Activated T-helper 2 cell treated with anti-CD3 and anti-CD28 coated beads, Interferon-gamma antibody, Interleukin-2, Interleukin-4, amounts not matched to agents 10 μg/mL and 5 μg/mL and 100 μg/mL, durations not matched to agents 14 hours and 24 hours and 36 hours (primary cell): ENCODE data around the gene PCDHB8. TPM values are rescaled to one million over a fixed set of nuclear protein-coding genes. Genes with fewer than 3 reads are reported as not detected.
"Not testable (repeated sequence)": the region's sequence is repeated elsewhere in the genome, so short reads cannot be mapped to it uniquely, and the experiment has no call there.

Source experiments
- DNase-seq: peaks from one replicate; pipeline ENCODE4 v3.0.0; 2021; ENCODE audit warnings: low spot score
- H3K27ac Mint-ChIP-seq: one replicate; pipeline ENCODE4 v1.8.0; 2021; ENCODE audit warnings: mixed read lengths
- H3K27me3 Mint-ChIP-seq: one replicate; pipeline ENCODE4 v1.8.0; 2021; ENCODE audit warnings: low read depth, mixed read lengths
- H3K36me3 Mint-ChIP-seq: one replicate; pipeline ENCODE4 v1.8.0; 2021; ENCODE audit warnings: low read depth, mixed read lengths
- H3K4me1 Mint-ChIP-seq: one replicate; pipeline ENCODE4 v1.8.0; 2021; ENCODE audit warnings: low read depth, mixed read lengths
- H3K4me3 Mint-ChIP-seq: one replicate; pipeline ENCODE4 v1.8.0; 2021; ENCODE audit warnings: low read depth, mild to moderate bottlenecking, moderate library complexity, mixed read lengths
- H3K9me3 Mint-ChIP-seq: one replicate; pipeline ENCODE4 v1.8.0; 2021; ENCODE audit warnings: mixed read lengths
- intact Hi-C: fragments of 100-400 bp; cut with micrococcal nuclease; formaldehyde crosslinking; loops from one replicate; pipeline ENCODE4 v1.15.1; 2023
- total RNA-seq: library from RNA; stranded (reverse); gene quantifications from 2 replicates; pipeline ENCODE4 v1.2.3, GENCODE V29; 2022

The PCDHB8 gene
- total RNA-seq, 1 donor from 2014 or later, result not detected

DNA sequence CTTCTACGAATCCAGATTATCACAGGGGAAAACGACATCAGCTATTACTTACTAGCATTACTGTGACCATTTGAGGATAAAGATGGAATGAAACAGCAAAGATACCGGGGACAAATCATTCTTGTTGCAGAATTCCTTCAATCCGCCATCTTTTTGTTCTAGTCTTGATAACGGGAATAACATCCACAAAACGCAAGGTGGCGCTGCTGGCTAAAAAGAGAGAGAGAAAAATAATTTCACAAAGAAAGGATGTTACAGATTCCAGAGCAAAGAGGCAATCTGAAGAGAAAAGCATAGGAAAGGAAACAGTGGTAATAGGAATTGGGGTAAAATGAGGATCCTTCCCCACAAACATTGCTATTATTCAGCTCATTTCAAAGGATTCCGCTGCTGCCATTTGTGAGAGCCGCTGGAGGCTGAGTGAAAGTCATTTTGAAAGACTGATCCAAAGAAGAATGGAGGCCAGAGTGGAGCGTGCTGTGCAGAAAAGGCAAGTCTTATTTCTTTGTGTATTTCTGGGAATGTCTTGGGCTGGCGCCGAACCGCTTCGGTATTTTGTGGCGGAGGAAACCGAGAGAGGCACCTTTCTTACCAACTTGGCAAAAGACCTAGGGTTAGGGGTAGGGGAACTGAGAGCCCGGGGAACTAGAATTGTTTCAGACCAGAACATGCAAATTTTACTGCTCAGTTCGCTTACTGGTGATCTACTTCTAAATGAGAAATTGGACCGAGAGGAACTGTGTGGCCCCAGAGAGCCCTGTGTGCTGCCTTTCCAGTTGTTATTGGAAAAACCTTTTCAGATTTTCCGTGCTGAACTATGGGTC is 5.0 kb upstream of the PCDHB8 start, which contains the start of gene PCDHB7:
PCDHB7 (plus strand) TSS at position 264 of the 824 bp plus-strand sequence; CDS start at position 456, 192 bp downstream.
- intact Hi-C loops, result no loop called here
- DNase-seq, result no peak
- Mint-ChIP-seq H3K9me3 (peaks cover 37% of the 10 kb centered on the region), H3K4me1 (no peaks in the 10 kb centered on the region), H3K36me3 (no peaks in the 10 kb centered on the region), H3K27me3 (no peaks in the 10 kb centered on the region), H3K4me3 (no peak within 1 kb of the TSS), H3K27ac (no peak within 1 kb of the TSS)

GRCh38 chr5:141174291-141175104 is 3.1 kb upstream of the PCDHB8 start:
- H3K27ac Mint-ChIP-seq, H3K36me3 Mint-ChIP-seq, H3K4me3 Mint-ChIP-seq, H3K27me3 Mint-ChIP-seq, DNase-seq, intact Hi-C loops, H3K4me1 Mint-ChIP-seq: not testable (repeated sequence)
- peaks cover 23% of the 10 kb centered on the region for H3K9me3 Mint-ChIP-seq

DNA sequence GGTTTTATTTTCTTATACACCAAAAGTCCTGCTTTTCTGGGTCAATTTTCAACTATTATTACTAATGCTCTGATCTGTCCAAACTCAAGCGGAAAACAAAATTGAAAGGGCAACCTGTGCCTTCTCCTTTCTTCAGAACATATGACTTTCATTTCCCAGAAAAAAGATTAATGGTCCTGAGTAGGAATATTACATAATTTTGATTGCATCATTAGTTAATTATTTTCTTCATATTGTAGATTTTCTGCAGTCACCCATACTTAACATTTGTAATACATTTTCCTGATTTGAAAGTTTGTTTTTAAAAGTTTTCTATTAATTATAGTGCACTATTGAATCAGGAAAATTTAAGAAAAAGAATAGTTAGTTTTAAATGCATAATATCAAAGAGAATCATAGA is 1.7 kb upstream of the PCDHB8 start:
- Mint-ChIP-seq H3K27ac (no peak overlapping the region), H3K4me3 (no peak overlapping the region), H3K4me1 (no peaks in the 10 kb centered on the region), H3K27me3 (no peaks in the 10 kb centered on the region), H3K9me3 (peaks cover 24% of the 10 kb centered on the region), H3K36me3 (no peaks in the 10 kb centered on the region)
- DNase-seq, result no peak
- intact Hi-C loops, result no loop called here

DNA sequence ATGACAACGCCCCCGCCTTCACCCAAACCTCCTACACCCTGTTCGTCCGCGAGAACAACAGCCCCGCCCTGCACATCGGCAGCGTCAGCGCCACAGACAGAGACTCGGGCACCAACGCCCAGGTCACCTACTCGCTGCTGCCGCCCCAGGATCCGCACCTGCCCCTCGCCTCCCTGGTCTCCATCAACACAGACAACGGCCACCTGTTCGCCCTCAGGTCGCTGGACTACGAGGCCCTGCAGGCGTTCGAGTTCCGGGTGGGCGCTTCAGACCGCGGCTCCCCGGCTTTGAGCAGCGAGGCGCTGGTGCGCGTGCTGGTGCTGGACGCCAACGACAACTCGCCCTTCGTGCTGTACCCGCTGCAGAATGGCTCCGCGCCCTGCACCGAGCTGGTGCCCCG is 1.8 kb downstream of the PCDHB8 start:
- H3K4me3 Mint-ChIP-seq, intact Hi-C loops, H3K4me1 Mint-ChIP-seq, H3K27me3 Mint-ChIP-seq, DNase-seq, H3K27ac Mint-ChIP-seq, H3K36me3 Mint-ChIP-seq: not testable (repeated sequence)
- H3K9me3 Mint-ChIP-seq, result peaks cover 31% of the 10 kb centered on the region

DNA sequence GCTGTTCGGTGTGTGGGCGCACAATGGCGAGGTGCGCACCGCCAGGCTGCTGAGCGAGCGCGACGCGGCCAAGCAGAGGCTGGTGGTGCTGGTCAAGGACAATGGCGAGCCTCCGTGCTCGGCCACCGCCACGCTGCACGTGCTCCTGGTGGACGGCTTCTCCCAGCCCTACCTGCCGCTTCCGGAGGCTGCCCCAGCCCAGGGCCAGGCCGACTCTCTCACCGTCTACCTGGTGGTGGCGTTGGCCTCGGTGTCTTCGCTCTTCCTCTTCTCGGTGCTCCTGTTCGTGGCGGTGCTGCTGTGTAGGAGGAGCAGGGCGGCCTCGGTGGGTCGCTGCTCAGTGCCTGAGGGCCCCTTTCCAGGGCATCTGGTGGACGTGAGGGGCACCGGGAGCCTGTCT is 2.3 kb downstream of the PCDHB8 start:
- H3K36me3 Mint-ChIP-seq, H3K27me3 Mint-ChIP-seq, H3K4me3 Mint-ChIP-seq, H3K4me1 Mint-ChIP-seq, H3K27ac Mint-ChIP-seq, DNase-seq, intact Hi-C loops: not testable (repeated sequence)
- peaks cover 36% of the 10 kb centered on the region for H3K9me3 Mint-ChIP-seq

DNA sequence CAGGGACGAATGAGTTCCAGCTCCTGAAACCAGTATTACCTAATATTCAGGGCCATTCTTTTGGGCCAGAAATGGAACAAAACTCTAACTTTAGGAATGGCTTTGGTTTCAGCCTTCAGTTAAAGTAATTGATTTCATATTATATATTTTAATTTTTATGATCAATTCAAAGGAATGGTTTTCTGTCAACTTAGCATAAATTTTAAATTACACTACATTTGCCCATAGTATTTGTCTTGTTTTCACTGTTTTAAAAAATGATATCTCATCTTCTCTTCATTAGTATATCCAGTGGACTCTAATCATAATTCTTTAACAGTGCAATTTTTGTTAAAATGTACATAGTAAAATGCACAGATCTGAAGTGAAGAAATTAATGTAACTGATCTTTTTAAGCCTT is 2.7 kb downstream of the PCDHB8 start:
- H3K27ac Mint-ChIP-seq, result no peak overlapping the region
- intact Hi-C loops, result no loop called here
- DNase-seq, result no peak

DNA sequence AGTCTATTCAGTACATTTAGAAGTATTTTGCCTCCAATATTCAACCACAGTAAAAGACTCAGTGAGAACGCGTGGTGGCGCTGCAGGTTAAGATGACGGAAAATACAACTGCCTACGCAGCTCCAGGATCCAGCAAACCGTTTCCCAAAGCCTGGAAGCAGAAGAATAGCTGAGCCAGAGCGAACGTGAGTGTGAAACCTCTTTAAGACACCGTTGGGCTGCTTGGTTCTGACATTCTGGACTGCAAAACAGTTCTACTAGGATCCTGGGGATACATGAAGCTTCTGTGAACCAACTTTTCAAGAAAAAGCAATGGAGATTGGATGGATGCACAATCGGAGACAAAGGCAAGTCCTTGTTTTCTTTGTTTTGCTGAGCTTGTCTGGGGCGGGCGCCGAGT is 4.7 kb downstream of the PCDHB8 start, which contains the start of gene PCDHB16:
PCDHB16 (plus strand) TSS at position 140 of the 400 bp plus-strand sequence; CDS start at position 313, 173 bp downstream.
- intact Hi-C loops, result no loop called here
- no peaks in the 10 kb centered on the region for H3K36me3 Mint-ChIP-seq
- no peak within 1 kb of the TSS for H3K4me3 Mint-ChIP-seq
- H3K27ac Mint-ChIP-seq, result no peak within 1 kb of the TSS
- no peak for DNase-seq
- H3K9me3 Mint-ChIP-seq, result peaks cover 41% of the 10 kb centered on the region
- no peaks in the 10 kb centered on the region for H3K27me3 Mint-ChIP-seq
- peaks cover 2% of the 10 kb centered on the region for H3K4me1 Mint-ChIP-seq

More for the DNA sequence above, 2.7 kb downstream of the PCDHB8 start:
- Mint-ChIP-seq H3K27me3 (no peaks in the 10 kb centered on the region), H3K4me1 (no peaks in the 10 kb centered on the region), H3K36me3 (no peaks in the 10 kb centered on the region), H3K9me3 (peaks cover 40% of the 10 kb centered on the region), H3K4me3 (no peak overlapping the region)

GRCh38 chr5:141184117-141184855 is 6.7 kb downstream of the PCDHB8 start:
- peaks cover 54% of the 10 kb centered on the region for H3K9me3 Mint-ChIP-seq
- H3K27me3 Mint-ChIP-seq, H3K4me1 Mint-ChIP-seq, H3K27ac Mint-ChIP-seq, H3K4me3 Mint-ChIP-seq, intact Hi-C loops, H3K36me3 Mint-ChIP-seq, DNase-seq: not testable (repeated sequence)

DNA sequence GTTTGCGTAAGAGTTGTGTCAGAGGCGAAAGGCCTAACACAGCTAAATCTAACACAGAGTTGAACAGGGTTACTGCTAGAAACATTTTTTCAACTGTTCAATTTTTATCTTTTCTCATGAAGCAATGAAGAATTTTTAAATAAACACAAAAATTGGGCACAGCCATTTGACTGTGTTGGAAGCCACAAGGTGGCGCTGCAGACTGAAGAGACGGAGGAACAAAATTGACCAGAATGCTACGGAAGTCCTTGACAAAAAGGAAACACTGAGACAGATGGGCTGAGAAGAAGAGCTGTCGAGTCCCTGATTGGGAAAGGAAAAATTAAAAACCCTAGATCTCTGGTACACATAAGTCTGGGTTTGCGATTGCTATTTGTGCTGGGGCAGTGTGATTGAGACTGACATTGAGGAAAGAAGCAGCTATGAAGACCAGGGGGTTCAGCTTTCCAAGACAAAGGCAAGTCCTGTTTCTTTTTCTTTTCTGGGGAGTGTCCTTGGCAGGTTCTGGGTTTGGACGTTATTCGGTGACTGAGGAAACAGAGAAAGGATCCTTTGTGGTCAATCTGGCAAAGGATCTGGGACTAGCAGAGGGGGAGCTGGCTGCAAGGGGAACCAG is 9.4 kb downstream of the PCDHB8 start, which contains the start of gene PCDHB9:
PCDHB9 (plus strand) TSS at position 265 of the 616 bp plus-strand sequence; CDS start at position 423, 158 bp downstream.
- Mint-ChIP-seq H3K36me3 (peaks cover 3% of the 10 kb centered on the region), H3K27ac (no peak within 1 kb of the TSS), H3K9me3 (peaks cover 48% of the 10 kb centered on the region), H3K27me3 (peaks cover 2% of the 10 kb centered on the region), H3K4me1 (peaks cover 2% of the 10 kb centered on the region), H3K4me3 (peak within 1 kb of the TSS; percentile 18)
- intact Hi-C loops, result loop anchor here (5.0 kb wide), 1 partner anchor 155 kb away; the partner anchor contains the start of gene PCDHGA3
- DNase-seq, result no peak

GRCh38 chr5:141188682-141189081 is 11.1 kb downstream of the PCDHB8 start:
- not testable (repeated sequence) for H3K4me3 Mint-ChIP-seq, H3K4me1 Mint-ChIP-seq, H3K36me3 Mint-ChIP-seq, H3K27me3 Mint-ChIP-seq, DNase-seq, H3K27ac Mint-ChIP-seq
- intact Hi-C loops, result loop anchor here (5.0 kb wide), 1 partner anchor 154 kb away; the partner anchor contains the start of gene PCDHGA3
- H3K9me3 Mint-ChIP-seq, result peaks cover 44% of the 10 kb centered on the region

- H3K27me3 Mint-ChIP-seq, result not testable (repeated sequence)
These were observed 11.5 kb downstream of the PCDHB8 start for GRCh38 chr5:141189131-141189530.

More at GRCh38 chr5:141189131-141189530, 11.5 kb downstream of the PCDHB8 start:
- intact Hi-C loops, result loop anchor here (5.0 kb wide), 1 partner anchor 153 kb away; the partner anchor contains the start of gene PCDHGA3
- peaks cover 44% of the 10 kb centered on the region for H3K9me3 Mint-ChIP-seq
- not testable (repeated sequence) for H3K4me1 Mint-ChIP-seq, DNase-seq, H3K27ac Mint-ChIP-seq, H3K36me3 Mint-ChIP-seq, H3K4me3 Mint-ChIP-seq
